ENCODE data around the gene GHDC. TPM values are rescaled to one million over a fixed set of nuclear protein-coding genes. Genes with fewer than 3 reads are reported as not detected.

Gene GHDC
- total RNA-seq, 1 donor from 2014 or later = 33.4 TPM

- no peak overlapping the region for H3K27ac ChIP-seq
- no peaks in the 10 kb centered on the region for H3K36me3 ChIP-seq
- no peaks in the 10 kb centered on the region for H3K9me3 ChIP-seq
- intact Hi-C loops (cut with DNase I) = no loop called here
- ATAC-seq = no peak
- H3K4me1 ChIP-seq = peaks cover 25% of the 10 kb centered on the region
- TF ChIP-seq, protein P1, sequence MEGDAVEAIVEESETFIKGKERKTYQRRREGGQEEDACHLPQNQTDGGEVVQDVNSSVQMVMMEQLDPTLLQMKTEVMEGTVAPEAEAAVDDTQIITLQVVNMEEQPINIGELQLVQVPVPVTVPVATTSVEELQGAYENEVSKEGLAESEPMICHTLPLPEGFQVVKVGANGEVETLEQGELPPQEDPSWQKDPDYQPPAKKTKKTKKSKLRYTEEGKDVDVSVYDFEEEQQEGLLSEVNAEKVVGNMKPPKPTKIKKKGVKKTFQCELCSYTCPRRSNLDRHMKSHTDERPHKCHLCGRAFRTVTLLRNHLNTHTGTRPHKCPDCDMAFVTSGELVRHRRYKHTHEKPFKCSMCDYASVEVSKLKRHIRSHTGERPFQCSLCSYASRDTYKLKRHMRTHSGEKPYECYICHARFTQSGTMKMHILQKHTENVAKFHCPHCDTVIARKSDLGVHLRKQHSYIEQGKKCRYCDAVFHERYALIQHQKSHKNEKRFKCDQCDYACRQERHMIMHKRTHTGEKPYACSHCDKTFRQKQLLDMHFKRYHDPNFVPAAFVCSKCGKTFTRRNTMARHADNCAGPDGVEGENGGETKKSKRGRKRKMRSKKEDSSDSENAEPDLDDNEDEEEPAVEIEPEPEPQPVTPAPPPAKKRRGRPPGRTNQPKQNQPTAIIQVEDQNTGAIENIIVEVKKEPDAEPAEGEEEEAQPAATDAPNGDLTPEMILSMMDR (IDR thresholded peaks at IDR 0.05) = no peak
- no peak overlapping the region for H3K4me3 ChIP-seq
- H3K27me3 ChIP-seq (ENCODE audit: low read depth) = no peaks in the 10 kb centered on the region
- no peak for DNase-seq
These were observed 1.8 kb downstream of the GHDC start for GRCh38 chr17:42192189-42193126.

- intact Hi-C loops (cut with DNase I) = no loop called here
- peaks cover 25% of the 10 kb centered on the region for H3K4me1 ChIP-seq
- no peaks in the 10 kb centered on the region for H3K27me3 ChIP-seq (ENCODE audit: low read depth)
- ATAC-seq (no peak), DNase-seq (no peak)
- no peaks in the 10 kb centered on the region for H3K36me3 ChIP-seq
- H3K4me3 ChIP-seq = no peak overlapping the region
- TF ChIP-seq, protein P1 (IDR thresholded peaks at IDR 0.05) = no peak
- no peak overlapping the region for H3K27ac ChIP-seq
- H3K9me3 ChIP-seq = no peaks in the 10 kb centered on the region
These were observed 3.1 kb downstream of the GHDC start for GRCh38 chr17:42191275-42191608.

- ATAC-seq (no peak), DNase-seq (no peak)
- Histone ChIP-seq H3K4me1 (peaks cover 25% of the 10 kb centered on the region), H3K27me3 (ENCODE audit: low read depth) (no peaks in the 10 kb centered on the region), H3K27ac (no peak overlapping the region), H3K4me3 (no peak overlapping the region), H3K9me3 (no peaks in the 10 kb centered on the region), H3K36me3 (no peaks in the 10 kb centered on the region)
- intact Hi-C loops (cut with DNase I) = no loop called here
- TF ChIP-seq, protein P1 (IDR thresholded peaks at IDR 0.05) = no peak
These were observed 3.6 kb downstream of the GHDC start for GRCh38 chr17:42190491-42191274.

DNA sequence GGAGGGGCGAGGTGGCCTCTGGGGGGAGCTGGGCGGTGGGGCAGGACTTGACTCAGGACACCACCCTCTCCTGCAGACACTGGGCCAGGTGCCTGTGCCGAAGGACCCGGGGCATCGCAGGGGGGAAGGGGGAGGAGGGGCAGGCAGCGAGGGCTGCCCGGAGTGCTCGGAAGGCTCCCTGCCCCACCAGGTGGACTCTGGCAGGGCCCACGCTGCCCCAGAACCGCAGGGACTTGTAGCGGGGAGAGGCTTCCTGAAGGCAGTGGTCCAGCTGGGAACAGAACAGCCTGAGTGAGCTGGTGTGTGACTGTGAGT is 4.7 kb downstream of the GHDC start:
- Histone ChIP-seq H3K4me3 (no peak overlapping the region), H3K27me3 (ENCODE audit: low read depth) (no peaks in the 10 kb centered on the region), H3K4me1 (peaks cover 26% of the 10 kb centered on the region), H3K36me3 (no peaks in the 10 kb centered on the region), H3K27ac (no peak overlapping the region), H3K9me3 (no peaks in the 10 kb centered on the region)
- intact Hi-C loops (cut with DNase I) = no loop called here
- no peak for ATAC-seq
- TF ChIP-seq, protein P1 (IDR thresholded peaks at IDR 0.05) = no peak
- DNase-seq = no peak

DNA sequence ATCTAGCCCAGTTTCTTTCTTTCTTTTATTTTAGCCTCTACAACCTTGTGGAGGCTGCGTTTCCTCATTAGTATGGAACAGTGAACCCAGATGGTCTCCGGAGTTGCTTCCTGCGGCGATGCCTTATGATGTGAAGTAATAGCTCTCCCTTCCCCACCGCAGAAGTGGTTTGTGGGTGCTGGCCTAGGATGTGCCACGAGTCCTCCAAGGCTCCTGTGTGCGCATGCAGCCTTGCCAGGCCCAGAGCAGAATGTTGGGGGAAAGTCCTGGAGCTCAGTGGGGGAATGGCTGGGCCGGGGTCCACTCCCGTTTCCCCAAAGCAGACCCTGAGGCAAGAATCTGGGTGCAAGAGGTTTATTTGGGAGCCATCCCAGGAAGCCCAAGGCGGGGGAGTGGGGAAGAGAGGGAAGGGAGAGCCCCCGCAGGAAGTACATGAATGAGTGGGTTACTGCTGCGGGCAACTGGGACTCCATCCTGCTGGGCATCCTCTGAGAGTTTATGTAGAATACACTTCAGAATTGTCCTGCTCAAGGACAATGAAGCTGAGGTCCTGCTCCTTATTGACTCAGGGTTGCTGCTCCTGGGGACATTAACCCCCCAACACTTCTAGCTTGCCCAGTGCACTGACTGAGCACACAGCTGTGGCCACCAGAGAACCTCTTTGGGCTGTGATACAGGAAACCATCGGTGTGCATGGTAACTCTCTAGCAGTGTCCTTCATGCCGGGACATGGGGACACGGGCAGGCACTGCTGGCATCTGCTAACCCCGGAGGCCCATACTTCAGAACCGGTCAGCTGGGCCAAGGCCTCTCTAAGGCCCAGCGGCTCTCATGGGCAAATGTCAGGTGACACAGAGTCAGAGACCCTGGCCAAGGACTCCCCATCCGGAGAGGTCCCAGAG is 5.3 kb downstream of the GHDC start:
- H3K9me3 ChIP-seq = no peaks in the 10 kb centered on the region
- intact Hi-C loops (cut with DNase I) = no loop called here
- H3K4me3 ChIP-seq = no peak overlapping the region
- H3K36me3 ChIP-seq = no peaks in the 10 kb centered on the region
- ATAC-seq = no peak
- DNase-seq = no peak
- no peaks in the 10 kb centered on the region for H3K27me3 ChIP-seq (ENCODE audit: low read depth)
- TF ChIP-seq, protein P1 (IDR thresholded peaks at IDR 0.05) = no peak
- peaks cover 29% of the 10 kb centered on the region for H3K4me1 ChIP-seq
- H3K27ac ChIP-seq = no peak overlapping the region
